HG03039 (cell line): ENCODE data around the gene EIF2S1.
"Not testable (repeated sequence)": the region's sequence is repeated elsewhere in the genome, so short reads cannot be mapped to it uniquely, and the experiment has no call there.

Experiments
- ATAC-seq: cut with Tn5 transposase; IDR thresholded peaks from one replicate; pipeline ENCODE4 v1.9.1; 2021; ENCODE audit warnings: mild to moderate bottlenecking, moderate library complexity; ENCODE audit not compliant: unreplicated experiment

Gene EIF2S1

DNA sequence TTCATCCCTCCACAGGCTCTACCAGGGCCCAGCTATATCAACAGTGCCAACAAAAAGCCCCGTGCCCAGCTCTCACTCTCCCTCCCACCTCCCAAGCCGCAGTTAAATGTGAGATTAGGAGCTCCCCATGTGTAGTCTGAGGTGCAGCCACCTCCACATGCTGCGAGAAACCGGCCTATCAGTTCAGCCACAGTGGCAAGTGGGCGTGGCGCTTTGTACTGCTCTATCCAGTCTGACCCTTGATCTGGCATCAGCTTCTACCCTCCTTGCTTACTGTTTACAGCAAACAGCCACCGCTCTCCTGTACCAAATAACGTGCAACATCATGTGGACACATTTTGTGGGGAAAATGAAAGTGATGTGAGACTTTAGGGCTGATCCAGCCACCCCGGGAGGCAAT lies 50.2 kb downstream of the EIF2S1 start:
- ATAC-seq = no peak

GRCh38 chr14:67411370-67411769 lies 51.2 kb downstream of the EIF2S1 start:
- ATAC-seq = no peak

DNA sequence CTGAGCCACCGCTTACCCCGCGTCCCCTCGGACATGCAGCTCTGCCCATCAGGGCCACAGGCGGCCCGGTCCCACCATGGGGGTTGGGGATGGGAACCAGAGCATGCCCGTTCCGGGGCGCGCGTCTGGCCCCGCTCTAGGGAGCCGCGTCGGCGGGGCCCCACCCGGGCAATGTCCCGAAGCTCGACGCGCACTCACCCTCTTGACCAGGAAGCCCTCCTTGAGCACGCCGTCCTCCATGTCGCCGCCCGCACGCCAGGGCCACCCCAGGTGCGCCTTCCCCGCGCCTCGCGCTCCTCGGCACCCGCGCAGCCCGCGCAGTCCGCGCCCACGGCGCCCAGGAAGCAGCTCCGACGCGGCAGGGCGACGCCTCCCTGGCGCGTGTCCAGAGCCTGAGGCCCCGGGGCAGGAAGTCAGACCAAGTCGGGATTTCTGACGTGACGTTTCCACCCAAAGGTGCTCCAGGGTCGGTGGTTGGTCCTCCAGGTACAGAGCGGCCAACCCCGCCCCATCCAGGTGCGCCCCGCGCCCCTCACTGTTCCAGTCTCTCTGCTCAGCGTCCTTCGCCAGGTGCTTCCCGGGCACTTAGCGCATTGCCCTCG lies 51.8 kb downstream of the EIF2S1 start, which contains the start of gene PLEK2:
Gene PLEK2 (minus strand): TSS at position 346 of the 602 bp plus-strand sequence. CDS start 106 bp downstream, at position 240.
- ATAC-seq = no peak

- no peak for ATAC-seq
Measured at GRCh38 chr14:67413806-67414769, 54.0 kb downstream of the EIF2S1 start.

DNA sequence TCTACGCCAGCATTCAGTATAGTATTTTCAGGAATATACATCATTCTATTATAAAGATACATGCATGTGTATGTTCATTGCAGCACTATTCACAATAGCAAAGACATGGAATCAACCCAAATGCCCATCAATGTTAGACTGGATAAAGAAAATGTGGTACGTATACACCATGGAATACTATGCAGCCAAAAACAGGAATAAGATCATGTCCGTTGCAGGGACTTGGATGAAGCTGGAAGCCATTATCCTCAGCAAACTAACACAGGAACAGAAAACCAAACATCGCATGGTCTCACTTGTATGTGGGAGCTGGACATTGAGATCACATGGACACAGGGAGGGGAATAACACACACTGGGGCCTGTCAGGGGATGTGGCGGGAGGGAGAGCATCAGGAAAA lies 55.5 kb downstream of the EIF2S1 start:
- not testable (repeated sequence) for ATAC-seq

DNA sequence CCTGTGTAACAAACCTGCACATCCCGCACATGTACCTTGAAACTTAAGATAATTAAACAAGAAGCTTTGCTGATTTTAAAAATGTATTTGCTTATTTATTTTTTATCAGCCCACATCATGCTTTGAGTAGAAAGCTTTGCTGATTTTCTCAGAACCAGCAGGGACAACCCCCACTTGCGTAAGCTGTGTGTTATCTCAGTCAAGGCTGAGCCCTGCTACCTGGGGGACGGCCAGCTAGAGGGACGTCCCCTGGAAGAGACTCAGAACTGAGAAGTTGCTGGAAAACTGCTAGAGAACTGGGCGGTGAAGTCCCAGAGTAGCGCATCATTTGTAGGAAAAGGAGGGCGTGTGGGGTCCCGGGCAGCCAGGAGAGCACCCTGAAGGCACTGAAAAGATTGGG lies 56.0 kb downstream of the EIF2S1 start:
- no peak for ATAC-seq

- no peak for ATAC-seq
Measured at GRCh38 chr14:67416810-67417209, 56.7 kb downstream of the EIF2S1 start.

GRCh38 chr14:67417633-67418032 lies 57.5 kb downstream of the EIF2S1 start:
- ATAC-seq = no peak

DNA sequence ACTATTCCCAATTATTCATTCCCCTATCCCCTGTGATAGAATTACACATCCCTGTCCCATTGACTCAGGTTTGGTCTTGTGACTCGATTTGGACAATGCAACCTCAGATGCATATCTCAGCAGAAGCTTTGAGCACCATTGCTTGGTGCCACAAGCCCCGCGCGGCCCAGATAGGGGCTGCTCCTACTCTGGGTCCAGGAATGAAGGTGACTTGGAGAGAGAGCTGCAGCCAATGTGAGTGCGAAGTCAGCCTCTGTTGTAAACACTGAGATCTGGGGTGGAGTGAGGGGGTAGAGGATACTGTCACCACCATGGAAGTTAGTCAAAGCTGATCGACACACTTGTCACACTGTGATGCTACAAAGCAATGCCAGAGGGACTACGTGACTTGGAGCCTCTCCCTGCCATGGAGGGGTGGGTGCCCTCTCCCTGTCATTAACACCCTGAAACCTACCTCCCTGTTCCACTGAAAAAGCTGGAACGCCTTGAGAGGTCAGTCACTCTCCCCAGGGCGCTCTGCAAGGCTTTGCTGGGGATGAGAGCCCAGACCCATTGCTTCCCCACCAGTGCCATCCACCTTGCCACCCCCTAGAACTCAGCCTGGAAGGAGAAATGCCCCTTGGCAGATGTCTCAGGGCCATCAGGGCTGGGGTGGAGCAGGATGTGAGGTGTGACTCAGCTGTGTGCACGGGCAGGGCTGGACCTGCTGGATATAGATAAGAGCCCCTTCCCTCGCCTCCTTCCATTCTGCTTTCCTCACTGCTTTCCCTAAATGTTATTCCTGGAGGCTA lies 58.5 kb downstream of the EIF2S1 start:
- no peak for ATAC-seq

DNA sequence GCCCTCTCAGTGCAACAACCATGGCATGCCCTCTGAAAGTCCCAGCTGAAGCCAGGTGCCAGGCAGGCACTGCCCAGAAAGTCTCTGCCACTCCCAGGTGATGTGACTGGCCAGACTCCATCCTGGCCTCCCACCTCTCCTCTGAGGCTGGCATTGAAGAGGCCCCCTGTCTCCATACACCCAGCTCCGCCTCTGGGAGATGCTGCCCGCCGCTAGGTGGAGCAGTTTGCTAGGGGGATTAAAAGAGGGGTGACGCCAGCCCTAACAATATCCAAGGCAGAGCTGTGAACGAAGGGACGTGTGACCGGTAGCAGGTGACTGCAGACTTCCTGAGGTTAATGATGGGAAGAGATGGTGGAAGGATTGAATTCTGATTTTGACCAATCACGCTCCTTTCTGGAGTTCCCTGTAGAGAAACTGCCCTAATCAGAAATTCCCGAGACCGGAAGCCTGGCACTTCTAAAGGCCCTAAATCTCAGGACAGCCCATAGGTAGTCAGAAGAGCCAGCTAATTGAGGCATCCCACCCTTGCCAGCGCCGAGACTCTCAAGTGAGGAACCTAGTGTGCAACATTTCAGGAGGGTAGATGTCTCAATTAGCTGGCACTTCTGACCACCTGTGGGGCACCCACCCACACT lies 60.1 kb downstream of the EIF2S1 start:
- no peak for ATAC-seq

DNA sequence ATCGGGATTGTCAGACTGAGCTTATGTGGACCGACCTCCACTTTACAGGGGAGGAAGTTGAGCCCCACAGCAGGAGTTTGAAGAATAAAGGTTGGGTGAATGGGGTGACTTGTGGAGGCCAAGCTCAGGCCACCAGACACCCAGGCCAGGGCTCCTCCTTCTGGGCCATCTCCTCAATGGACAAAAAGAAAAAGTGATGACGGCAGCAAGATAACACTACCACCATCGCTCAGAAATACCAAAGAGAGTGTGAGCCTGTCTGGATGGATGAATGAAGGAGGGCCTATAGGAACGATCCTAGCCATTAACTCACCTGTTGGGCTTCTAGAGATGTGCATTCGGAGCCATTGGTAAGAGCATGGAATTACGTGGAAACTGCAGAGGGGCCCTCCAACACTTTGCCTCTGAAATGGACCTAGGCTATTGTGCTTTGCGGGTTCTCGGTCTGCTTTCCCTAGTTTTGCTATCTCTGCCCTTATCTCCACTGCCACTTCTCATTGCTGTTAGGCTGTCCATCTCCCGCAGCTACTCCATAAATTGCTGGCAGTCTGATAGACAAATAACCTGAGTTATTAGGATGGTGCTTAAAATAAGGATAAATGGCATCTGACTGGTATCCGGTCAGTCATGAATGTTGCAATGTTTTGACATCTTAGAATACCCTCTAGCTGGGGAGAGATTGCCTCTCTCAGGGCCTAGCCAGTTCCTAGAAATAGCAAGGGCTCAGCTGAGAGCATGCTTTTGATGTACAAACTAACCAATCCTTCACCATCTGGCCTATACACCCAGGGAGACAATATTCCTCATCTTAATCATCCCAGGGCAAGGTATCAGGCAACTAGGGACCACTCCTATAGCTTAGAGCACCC lies 61.5 kb downstream of the EIF2S1 start:
- ATAC-seq = no peak

DNA sequence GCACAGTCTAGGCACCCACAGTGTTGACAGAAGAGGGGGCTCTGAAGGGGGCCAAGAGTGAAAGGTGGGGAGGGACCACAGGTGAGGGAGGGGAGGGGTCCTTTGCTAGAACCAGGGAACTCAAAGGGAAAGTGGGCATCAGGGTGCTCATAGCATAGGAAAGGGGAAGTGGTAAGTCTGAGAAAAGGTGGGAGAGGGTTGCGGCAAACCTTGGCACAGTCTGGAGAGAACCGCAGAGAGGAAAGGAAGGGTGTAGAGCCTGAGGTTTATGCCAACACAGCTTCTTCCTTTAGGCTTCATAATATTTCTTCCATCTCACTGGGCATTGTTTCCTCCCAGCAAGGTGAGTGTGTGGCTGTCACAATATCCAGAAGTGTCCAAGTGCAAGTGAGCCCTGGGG lies 63.3 kb downstream of the EIF2S1 start:
- ATAC-seq = no peak

DNA sequence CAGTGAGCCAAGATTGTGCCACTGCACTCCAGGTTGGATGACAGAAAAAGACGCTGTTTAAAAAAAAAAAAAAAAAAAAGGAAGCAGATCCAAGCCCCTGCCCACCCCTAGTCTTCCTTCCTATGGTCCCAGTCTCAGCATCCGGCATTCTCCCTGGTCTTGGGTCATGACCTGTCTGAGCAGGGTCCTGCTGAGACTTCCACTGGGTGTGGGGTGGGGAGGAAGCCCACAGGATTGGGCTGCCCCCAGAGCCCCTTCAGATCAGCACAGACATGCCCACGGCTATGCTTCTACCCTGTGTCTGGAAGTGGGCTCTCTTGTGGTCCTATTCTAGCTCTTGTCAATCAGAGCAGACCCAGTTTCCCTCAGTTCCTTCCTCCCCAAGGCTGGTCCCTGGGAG lies 64.4 kb downstream of the EIF2S1 start:
- no peak for ATAC-seq

- no peak for ATAC-seq
Measured at GRCh38 chr14:67425608-67426007, 65.5 kb downstream of the EIF2S1 start.

DNA sequence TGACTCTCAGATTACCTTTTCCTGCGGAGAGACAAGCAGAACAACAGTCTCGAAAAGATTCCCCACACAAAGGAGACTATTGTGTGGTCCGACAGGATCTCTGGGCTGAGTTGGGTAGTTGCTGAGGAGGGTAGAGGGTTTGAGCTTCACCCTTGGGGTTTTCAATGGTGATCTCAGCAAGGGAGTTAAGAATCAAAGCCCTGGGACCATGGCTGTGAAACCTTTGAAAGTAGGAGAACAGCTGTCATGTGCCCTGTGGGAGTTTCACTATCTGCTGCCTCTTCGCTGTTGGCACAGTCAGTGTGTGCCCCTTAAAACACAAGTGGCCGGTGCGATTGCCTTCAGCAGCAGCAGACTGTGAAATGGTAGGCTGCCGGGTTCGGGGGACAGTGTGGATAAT lies 66.0 kb downstream of the EIF2S1 start:
- ATAC-seq = no peak

DNA sequence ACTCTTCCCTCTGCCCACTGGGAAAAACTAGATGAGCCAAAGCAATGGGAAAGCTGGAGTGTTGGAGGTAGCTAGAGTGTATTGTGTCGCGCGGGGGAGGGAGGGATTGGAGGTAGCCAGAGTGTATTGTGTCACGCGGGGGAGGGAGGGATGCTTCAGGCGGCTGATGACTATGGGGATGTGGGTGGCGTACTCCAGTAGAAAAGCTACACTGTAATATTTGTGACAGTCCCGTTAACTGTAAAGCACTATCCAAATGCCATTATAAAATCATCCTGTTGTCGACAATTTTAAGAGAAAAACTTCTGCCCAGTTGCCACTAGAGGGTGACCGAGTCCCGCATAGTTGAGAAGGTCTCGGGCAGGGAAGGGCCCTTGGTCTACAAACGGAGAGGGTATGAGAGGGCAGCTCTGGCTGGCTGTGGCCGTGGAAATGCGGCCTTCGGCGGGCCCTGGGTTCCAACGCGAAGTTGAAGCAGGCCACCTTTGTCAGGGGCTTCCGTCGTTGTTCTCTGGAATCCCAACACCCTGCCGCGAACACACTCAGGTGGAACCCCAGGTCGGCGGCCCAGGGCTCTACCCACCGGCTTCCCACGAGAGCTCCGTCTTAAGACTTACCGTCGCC lies 67.0 kb downstream of the EIF2S1 start:
- ATAC-seq = no peak

GRCh38 chr14:67428501-67429031 lies 68.4 kb downstream of the EIF2S1 start:
- ATAC-seq = no peak

DNA sequence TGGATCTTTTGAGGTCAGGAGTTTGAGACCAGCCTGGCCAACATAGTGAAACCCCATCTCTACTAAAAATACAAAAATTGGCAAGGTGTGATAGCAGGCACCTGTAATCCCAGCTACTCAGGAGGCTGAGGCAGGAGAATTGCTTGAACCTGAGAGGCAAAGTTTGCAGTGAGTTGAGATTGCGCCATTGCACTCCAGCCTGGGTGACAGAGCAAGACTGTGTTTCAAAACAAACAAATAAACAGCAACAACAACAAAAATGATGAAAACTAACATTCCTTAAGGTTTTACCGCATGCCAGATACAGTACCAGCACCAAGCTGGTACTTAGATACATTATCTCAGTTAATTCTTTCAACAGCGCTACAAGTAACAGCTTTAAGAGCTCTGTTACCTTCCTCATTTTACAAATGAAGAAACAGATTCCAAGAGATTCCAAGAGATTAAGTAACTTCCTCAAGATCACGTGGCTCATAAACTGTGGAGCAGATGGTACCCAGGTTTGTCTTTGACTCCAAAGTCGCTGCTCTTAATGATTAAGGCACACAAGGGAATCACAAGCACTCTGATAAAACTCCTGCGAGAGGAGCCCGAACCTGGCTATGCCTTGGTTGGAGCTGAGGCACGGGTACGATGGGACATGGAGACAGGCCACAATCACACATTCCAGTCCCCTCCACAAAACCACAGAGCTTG lies 69.5 kb downstream of the EIF2S1 start:
- ATAC-seq = no peak
